ENCODE data around the gene PHF12.
"Not testable (repeated sequence)": the region's sequence is repeated elsewhere in the genome, so short reads cannot be mapped to it uniquely, and the experiment has no call there.

Gene PHF12

GRCh38 chr17:28879886-28880571 is 71.3 kb downstream of the PHF12 start:
- DNase-seq, result no peak

DNA sequence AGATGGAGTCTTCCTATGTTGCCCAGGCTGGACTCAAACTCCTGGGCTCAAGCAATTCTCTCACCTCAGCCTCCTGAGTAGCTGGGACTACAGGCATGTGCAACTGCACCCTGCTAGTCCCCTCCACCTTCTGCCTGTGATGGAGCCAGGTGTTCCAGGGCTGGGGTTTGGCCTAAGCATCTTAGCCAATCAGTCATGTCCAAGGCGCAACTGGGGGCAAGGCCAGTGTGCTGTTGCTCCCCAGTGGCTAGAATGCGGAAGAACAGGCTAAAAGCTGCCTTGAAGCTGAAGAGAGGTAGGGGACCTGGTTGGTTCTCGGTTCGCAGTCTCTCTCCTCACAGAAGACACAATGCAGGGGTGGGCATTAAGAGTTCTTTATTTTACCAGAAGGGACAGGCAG is 72.3 kb downstream of the PHF12 start:
- no peak for DNase-seq

DNA sequence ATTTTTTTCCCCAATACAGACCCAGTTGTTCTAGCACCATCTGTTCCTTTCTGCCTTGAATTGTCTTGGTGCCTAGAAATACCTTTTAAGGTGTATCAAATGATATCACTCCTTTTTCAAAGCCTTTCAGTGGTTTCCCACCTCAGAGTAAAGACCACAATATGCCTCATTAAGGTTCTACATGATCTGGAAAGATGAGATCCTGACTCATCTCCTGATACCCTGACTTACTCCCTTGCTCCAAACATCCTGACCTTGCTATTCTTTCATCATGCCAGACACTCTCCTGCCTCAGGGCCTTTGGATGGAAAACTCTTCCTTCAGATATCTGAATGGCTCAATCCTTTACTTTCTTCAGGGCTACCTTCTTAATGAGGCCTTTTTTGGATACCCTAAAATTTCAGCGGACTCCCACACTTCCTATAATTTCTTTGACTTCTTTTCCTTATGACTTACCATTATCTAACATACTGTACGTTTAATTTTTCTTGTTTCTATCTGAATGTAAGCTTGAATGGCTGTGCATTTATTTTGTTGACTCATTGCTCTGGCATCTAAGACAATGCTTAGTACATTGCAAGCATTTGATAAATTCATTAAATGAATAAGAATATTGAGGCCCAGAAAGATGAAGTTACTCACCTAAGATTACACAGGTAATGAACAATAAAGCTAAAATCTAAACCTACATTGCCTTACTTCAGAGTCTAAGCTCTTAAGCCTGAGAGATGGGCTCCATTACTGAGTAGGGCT is 73.0 kb downstream of the PHF12 start:
- DNase-seq, result no peak

GRCh38 chr17:28877150-28877711 is 74.1 kb downstream of the PHF12 start:
- not testable (repeated sequence) for DNase-seq

- DNase-seq, result no peak
These were observed 75.3 kb downstream of the PHF12 start for GRCh38 chr17:28875848-28876550.

- DNase-seq, result no peak
These were observed 76.6 kb downstream of the PHF12 start for GRCh38 chr17:28874750-28875149.

GRCh38 chr17:28873839-28874238 is 77.5 kb downstream of the PHF12 start:
- DNase-seq, result no peak

DNA sequence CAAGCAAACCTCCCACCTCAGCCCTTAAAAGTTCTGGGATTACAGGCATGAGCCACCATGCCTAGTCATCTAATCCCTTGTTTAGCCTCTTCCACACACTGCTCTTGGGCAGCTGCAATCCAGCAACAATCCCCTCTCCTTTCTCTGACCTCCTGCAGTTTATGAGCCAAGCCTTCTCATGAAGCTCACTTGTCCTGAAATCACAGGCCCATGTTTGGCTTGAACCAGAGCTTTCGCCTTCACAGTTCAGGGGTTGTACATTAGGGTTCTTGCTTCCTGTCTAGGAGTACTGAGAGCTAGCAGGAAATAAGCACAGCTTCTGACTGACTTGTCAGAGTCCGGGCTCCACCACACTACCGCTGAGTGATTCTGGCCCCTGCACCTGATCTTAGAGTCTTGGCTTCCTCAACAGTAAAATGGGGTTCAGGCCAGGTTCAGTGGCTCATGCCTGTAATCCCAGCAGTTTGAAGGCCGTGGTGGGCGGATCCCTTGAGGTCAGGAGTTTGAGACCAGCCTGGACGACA is 80.2 kb downstream of the PHF12 start:
- DNase-seq, result peak; percentile 36

DNA sequence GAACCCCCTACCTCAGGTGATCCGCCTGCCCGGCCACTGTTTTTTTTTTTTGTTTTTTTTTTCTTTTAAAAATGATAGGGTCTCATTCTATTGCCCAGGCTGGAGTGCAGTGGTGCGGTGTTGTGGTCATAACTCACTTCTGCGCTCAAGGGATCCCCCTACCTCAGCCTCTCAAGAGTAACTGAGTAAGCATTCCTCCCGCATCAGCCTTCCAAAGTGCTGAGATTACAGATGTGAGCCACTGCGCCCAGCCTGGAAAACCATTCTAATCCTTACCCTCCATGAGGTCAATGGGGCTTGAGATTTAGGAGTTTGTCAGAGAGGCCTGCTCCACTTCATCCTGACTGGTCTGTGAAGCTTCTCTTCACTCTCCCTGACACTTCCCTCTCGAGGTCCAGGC is 84.0 kb downstream of the PHF12 start:
- no peak for DNase-seq

DNA sequence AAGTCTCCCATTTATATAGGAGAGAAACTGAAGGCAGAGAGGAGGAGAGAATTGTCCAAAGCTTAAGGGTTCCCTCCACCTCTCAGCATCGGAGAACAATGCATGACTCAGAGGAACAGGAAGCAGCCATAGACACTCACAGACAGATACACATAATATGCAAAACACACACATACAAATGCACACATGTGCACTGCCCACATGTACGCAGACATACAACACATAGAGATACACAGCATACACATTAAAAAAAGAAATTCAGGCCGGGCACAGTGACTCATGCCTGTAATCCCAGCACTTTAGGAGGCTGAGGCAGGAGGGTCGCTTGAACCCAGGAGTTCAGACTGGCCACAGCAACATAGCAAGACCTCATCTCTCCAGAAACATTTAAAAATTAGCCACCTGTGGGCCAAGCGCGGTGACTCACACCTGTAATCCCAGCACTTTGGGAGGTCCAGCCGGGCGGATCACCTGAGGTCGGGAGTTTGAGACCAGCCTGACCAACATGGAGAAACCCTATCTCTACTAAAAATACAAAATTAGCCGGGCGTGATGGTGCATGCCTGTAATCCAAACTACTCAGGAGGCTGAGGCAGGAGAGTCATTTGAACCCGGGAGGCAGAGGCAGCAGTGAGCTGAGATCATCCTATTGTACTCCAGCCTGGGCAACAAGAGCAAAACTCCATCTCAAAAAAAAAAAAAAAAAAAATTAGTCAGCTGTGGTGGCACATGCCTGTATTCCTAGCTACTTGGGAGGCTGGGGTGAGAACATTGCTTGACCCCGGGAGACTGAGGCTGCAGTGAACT is 85.2 kb downstream of the PHF12 start:
- DNase-seq, result no peak

DNA sequence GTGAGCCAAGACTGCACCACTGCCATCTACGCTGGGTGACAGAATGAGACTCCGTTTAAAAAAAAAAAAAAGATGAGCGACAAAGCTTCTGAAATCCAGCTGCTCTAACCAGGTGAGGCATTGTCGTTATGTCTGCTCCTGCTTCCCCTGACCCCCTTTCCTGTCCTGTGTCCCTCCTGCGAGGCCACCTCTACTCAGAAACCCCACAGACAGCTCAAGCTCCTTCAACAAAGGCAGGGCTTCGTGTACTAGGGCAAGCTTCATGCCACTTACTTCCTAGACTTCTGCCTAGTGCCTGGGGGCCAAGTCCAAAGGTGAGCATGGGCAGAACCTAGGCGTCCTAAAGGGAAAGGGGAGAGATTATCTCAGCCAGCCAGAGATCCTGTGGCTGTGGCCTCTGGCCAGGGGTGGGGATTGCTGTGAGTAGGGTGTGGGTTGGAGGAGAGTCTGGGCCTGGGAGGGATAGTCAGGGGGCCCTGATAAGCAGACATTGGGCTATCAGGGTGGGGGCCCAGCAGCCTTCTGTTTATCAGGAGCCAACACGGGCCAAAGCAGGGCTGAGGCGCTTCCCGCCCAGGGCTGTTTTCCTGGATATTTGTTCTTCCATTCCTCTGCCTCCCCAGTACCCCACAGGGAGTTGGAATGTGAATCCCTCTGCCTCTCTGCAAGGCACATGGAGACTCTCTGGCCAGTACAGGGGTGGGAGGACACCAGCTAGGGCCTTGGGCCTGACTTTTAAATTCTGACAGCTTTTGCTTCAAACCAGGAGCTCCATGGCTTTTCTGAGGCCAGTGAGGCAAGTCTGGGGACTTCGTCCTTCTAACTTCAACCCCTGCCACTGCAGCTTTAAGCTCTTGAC is 86.1 kb downstream of the PHF12 start:
- no peak for DNase-seq

DNA sequence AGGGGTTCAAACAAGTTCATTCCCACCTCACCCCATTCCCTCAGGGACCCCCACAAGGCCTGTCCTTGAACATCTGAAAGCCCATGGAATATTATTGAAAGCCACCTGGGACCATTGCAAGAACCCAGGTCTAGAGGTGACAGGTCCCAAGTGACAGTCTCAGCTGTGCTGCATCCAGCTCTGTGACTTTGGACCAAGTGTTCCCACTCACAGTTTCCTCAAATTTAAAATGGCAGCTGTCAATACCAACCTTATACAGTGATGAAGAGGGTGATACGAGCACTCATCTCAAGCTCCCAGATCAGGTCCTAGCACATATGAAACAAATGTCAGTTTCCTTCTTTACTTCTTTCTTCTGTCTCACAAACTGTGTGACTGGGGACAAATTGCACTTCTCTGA is 87.4 kb downstream of the PHF12 start:
- no peak for DNase-seq

- no peak for DNase-seq
These were observed 88.8 kb downstream of the PHF12 start for GRCh38 chr17:28862561-28862960.

DNA sequence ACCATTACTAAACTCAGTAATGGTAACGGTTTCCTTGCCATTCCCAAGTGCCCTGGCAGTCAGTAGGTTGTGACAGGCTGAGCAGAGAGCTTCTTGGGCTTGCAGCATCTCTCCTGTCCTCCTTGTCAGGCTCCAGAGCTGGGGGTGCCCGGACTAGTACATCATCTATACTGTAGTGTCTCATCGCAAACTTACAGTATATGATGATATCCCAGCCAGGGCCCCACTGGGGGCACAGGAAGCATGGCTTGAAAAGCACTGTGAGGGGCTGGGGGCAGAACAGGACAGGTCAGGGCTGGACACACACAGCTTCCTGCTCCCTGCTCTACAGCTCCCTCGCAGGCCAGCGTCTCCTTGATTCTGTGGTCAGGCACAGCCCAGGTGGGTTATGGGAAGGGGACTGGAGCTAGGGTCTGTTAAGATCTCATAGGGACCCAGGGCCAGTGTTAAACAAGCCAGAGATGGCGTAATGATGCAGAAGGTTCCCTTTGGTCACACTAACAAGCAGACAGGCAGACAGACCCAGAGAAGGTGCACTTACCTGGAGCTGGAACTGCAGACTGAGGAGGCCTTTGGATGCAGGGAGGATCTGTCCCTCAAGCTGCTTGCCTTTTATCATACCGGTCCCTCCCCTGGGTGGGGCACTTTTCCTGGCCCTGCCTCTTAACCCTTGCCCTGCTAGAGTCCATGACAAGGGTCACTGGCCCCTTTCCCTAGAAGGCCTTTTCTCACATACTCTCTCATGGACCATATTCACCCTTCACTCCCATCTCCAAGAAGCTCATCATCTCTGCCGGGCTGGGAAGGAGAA is 89.7 kb downstream of the PHF12 start:
- DNase-seq, result no peak

DNA sequence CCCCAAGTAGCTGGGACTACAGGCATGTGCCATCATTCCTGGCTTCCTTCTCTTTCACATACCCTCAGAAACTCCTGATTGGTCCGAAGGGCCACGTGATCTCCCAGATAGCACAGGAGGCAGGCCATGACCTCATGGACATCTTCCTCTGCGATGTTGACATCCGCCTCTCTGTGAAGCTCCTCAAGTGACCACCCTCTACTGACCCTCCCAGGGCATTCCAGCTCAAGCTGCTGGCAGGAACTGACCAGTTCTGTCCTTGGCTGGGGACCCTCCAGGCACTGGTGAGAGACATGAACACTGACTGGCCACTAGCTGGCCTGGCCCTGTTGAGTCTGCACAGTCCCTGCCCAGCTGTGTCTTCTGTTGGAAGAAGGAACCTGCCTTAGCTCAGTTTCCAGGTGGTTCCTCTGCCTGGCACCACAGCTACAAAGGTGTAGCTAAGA is 90.9 kb downstream of the PHF12 start:
- DNase-seq, result no peak

DNA sequence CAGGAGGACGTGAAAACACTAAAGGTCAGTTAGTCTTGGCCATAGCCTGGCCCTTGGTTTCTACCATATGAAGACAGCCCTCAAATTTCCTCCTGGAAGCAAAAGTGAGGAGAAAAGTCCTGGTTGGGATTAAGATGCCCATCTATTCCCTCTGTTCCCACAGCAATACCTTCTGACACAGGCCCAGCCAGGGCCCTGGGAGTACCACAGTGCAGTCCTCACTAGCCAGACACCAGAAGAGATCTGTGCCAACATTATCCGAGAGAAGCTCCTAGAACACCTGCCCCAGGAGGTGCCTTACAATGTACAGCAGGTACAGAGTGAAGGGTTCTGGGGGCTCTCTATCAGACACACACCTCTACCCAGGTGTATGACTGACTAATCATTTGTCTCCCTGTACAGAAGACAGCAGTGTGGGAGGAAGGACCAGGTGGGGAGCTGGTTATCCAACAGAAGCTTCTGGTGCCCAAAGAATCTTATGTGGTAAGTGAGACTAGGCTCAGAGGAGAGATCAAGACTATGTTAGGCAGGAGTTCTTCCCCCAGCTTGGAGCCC is 92.4 kb downstream of the PHF12 start:
- no peak for DNase-seq

DNA sequence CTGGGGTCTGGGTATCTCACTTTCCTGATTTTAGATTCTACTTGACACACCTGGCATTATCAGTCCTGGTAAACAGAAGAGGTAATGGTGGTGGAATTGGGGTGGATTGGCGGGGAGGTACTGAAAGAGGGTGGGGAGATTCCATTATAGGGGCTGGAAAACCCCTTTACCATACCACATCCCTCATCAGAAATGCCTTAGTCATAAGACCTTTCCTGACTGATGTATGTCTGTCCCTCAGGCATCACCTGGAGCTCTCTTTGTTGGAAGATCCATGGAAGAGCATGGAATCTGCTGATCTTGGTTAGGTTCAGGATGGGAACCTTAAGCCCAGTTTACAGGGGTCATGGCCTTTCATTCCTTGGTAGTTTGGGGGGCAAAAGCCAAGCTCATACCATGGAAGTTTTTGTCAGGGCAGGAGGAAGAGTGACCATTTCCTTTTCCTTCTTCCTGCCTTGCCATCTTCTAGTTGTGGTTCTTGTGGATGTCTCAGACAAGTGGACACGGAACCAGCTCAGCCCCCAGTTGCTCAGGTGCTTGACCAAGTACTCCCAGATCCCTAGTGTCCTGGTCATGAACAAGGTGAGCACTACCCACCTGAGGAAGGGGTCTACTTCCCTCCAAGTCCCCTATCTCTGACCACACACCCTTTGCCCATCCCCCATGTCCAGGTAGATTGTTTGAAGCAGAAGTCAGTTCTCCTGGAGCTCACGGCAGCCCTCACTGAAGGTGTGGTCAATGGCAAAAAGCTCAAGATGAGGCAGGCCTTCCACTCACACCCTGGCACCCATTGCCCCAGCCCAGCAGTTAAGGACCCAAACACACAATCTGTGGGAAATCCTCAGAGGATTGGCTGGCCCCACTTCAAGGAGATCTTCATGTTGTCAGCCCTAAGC is 93.2 kb downstream of the PHF12 start:
- DNase-seq, result no peak

DNA sequence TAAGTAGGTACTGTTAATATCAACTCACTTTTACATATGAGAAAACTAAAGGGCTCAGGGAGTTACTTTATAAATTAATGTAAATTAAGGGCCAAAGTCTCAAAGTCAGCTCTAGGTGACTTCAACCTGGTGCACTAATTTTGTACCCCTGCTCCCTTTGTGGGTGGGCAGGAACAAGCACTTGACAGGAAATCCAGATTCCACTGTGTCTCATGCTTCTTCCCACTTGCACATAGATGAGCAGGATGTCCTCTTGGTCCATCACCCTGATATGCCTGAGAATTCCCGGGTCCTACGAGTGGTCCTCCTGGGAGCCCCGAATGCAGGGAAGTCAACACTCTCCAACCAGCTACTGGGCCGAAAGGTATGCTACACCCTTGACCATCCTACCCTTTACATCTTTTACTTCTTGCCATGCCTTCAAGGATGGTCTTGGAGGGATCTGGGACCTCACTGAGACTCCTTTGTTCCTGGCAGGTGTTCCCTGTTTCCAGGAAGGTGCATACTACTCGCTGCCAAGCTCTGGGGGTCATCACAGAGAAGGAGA is 95.2 kb downstream of the PHF12 start:
- DNase-seq, result no peak

- no peak for DNase-seq
These were observed 96.0 kb downstream of the PHF12 start for GRCh38 chr17:28855336-28855679.

All from activated naive CD4-positive, alpha-beta T cell treated with anti-CD3 and anti-CD28 coated beads, Interleukin-2, amount 50 U/mL, for 16 hours (primary cell).